Stomach (tissue), 9 donors: ENCODE data around the gene ARPC5L. TPM values are rescaled to one million over a fixed set of nuclear protein-coding genes. Genes with fewer than 3 reads are reported as not detected.
A peak's percentile ranks its signal among the peaks of the same experiment; 100 is the strongest.

ENCODE experiments used
- DNase-seq, 2 donors: peaks; one replicate each; pipeline versions ENCODE4 v3.0.0 to v3.0.0-alpha.2; 2013 to 2019
- H3K27ac ChIP-seq, 5 donors: fragments of 200-600 bp in 4 of 5; sonication (generic) in 4 of 5; one replicate each; pipeline ENCODE4 v1.5.1; 2013 to 2019; ENCODE audit warnings: mild to moderate bottlenecking in 1 of 5, moderate library complexity in 1 of 5
- H3K27me3 ChIP-seq, 3 donors: fragments of 200-600 bp; sonication (generic); one replicate each; pipeline ENCODE4 v1.5.1; 2017 to 2019; ENCODE audit warnings: mixed run types in 1 of 3
- H3K36me3 ChIP-seq, 4 donors: fragments of 200-600 bp; sonication (generic); 1 replicate in 3 of 4; 2 replicates in 1 of 4; pipeline ENCODE4 v1.5.1; 2016 to 2019
- H3K4me1 ChIP-seq, 4 donors: fragments of 200-600 bp; sonication (generic); one replicate each; pipeline ENCODE4 v1.5.1; 2016 to 2019
- H3K4me3 ChIP-seq, 4 donors: fragments of 200-600 bp; sonication (generic) in 3 of 4; one replicate each; pipeline ENCODE4 v1.5.1; 2016 to 2019; ENCODE audit warnings: mild to moderate bottlenecking in 1 of 4
- H3K9me3 ChIP-seq, 4 donors: fragments of 200-600 bp; sonication (generic); one replicate each; pipeline ENCODE4 v1.5.1; 2016 to 2019
- EP300 ChIP-seq: sonication (generic); formaldehyde crosslinking; IDR thresholded peaks from one replicate; pipeline ENCODE4 v1.6.1; 2017; ENCODE audit warnings: antibody characterized with exemption
- POLR2A ChIP-seq, 4 donors: fragments of 450-650 bp; IDR thresholded peaks; one replicate each; pipeline ENCODE4 v1.6.1; 2016; ENCODE audit warnings: antibody characterized with exemption in 4 of 4, control low read depth in 2 of 4, mild to moderate bottlenecking in 1 of 4, moderate library complexity in 1 of 4
- POLR2AphosphoS5 ChIP-seq, 3 donors: sonication (generic); formaldehyde crosslinking; IDR thresholded peaks; one replicate each; pipeline ENCODE4 v1.6.1; 2016; ENCODE audit warnings: antibody characterized with exemption in 3 of 3
- WGBS, 5 donors: extraction: QIAGEN DNeasy Blood & Tissue Kit in 3 of 5; methylation state at CpG; one replicate each; pipeline versions ENCODE4 v1.1.5 to v1.1.7; 2013 to 2018; 5-methylcytosine and 5-hydroxymethylcytosine counted together
- intact Hi-C: fragments of 100-400 bp; cut with DNase I; formaldehyde crosslinking; loops from one replicate; pipeline ENCODE4 v1.15.1; 2023; ENCODE audit warnings: low total_unique reads
- polyA plus RNA-seq, 3 donors: library from polyadenylated mRNA; stranded (reverse); fragments of 200-250 nt; gene quantifications; one replicate each; pipeline ENCODE4 v1.2.3, GENCODE V29; 2013
- total RNA-seq, 5 donors: library from RNA; depleted of rRNA; stranded (reverse); fragments of >200 nt; gene quantifications; one replicate each; pipeline versions ENCODE4 v1.1.0 to v1.2.3, GENCODE V29; 2014 to 2016
- TF ChIP-seq, protein P1 (sequence below), 7 experiments: fragments of 450-650 bp in 4 of 7; fragments of 200-600 bp in 3 of 7; sonication (generic) in 3 of 7; IDR thresholded peaks; one replicate each; pipeline ENCODE4 v1.5.1; 2016 to 2019; ENCODE audit warnings: antibody characterized with exemption in 7 of 7, control low read depth in 2 of 7, mild to moderate bottlenecking in 1 of 7
- donor health status: healthy with polysubstance abuse.
- donor health status: Bipolar disorder and iron deficiency.
- donor health status: healthy.

ARPC5L gene
- total and polyA plus RNA-seq, 8 donors = 20.4 to 71.0 (median 43.6) TPM; not detected in 1

DNA sequence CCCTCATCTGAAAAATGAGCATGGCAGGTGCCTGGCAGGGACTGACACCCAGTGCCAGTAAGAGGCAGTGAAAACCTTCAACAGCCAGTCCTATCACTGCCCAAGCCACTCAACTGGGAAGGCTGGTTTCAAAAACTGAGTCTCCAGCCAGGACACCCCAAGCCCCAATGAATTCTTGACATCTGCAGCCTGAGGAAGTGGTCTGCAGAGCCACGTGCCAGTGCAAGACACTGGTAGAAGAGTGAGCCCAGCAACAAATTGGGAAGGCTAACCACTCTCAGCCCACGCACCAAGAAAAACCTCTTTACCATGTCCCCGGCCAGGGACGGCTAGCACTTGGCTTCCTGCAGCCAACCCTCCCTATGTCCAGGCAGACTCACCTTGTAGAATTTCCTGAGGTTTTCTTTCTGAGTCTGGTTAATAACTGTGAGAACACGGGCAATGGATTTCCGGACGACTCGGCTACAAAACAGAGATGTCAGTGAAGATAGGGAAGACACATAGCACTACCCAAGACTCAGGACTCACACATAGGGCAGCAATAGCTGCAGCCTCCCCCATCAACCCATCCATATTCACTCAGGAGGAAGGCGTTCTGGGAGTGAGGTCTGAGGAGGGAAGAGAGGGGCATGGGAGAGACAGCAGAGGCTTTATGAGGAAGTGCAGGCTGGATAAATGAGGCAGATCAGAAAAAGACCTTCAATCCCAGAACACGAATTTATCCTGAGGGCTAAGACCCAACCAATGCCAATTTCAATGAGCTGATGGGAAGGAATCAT is 1.9 kb upstream of the ARPC5L start:
- peaks cover 38 to 51% (median 48%) of the 10 kb centered on the region in 4 donors for H3K36me3 ChIP-seq
- peak overlapping the region in 3 of 4 donors; percentile 91 to 97 (median 96) for H3K4me3 ChIP-seq
- H3K4me1 ChIP-seq = peaks cover 29 to 54% (median 50%) of the 10 kb centered on the region in 4 donors
- H3K27ac ChIP-seq = peak overlapping the region in 2 of 5 donors; percentile 96
- WGBS, 5 donors = 37 to 54% (median 44%) methylated on average over 10 of the region's 10 CpGs
- H3K27me3 ChIP-seq = no peaks in the 10 kb centered on the region
- no peak for DNase-seq
- TF ChIP-seq, protein P1, sequence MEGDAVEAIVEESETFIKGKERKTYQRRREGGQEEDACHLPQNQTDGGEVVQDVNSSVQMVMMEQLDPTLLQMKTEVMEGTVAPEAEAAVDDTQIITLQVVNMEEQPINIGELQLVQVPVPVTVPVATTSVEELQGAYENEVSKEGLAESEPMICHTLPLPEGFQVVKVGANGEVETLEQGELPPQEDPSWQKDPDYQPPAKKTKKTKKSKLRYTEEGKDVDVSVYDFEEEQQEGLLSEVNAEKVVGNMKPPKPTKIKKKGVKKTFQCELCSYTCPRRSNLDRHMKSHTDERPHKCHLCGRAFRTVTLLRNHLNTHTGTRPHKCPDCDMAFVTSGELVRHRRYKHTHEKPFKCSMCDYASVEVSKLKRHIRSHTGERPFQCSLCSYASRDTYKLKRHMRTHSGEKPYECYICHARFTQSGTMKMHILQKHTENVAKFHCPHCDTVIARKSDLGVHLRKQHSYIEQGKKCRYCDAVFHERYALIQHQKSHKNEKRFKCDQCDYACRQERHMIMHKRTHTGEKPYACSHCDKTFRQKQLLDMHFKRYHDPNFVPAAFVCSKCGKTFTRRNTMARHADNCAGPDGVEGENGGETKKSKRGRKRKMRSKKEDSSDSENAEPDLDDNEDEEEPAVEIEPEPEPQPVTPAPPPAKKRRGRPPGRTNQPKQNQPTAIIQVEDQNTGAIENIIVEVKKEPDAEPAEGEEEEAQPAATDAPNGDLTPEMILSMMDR (IDR thresholded peaks at IDR 0.05) = no peak
- TF ChIP-seq POLR2AphosphoS5 (IDR thresholded peaks at IDR 0.05) = no peak
- TF ChIP-seq EP300 = no peak
- TF ChIP-seq POLR2A (IDR thresholded peaks at IDR 0.05) = no peak
- intact Hi-C loops = no loop called here
- no peaks in the 10 kb centered on the region for H3K9me3 ChIP-seq

DNA sequence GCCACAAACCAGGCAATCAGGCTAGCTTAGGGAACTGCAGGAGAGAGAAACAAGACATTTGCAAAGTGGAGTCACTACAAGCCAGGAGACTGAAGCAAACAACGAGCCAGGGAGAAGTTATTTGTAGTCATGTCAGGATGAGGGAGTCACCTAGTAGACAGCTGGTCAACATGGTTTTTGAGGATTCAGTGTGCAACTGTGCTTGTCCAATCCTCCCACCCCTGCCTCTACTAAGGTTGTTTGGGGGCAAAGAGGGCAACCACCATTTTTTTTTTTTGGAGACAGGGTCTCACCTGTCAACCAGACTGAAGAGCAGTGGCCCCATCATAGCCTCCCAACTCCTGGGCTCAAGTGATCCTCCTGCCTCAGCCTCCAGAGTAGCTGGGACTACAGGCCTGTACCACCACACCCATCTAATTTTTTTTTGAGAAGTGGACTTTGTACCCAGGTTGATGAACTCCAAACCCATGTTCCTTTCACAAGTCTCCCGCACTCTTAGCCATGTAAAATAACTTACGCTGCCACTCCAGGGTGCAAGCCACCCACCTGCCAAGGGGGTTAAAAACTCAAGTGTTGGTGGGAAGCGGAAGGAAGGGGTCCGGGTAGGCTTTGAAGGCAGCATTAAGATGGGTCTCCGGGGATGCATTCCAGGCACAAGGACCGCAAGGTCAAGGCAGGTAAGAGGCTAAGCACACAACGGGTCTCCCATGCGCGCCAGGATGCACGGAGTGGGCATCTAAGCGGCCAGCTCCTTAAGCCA is 1.2 kb upstream of the ARPC5L start:
- peaks cover 38 to 51% (median 48%) of the 10 kb centered on the region in 4 donors for H3K36me3 ChIP-seq
- peaks cover 29 to 54% (median 50%) of the 10 kb centered on the region in 4 donors for H3K4me1 ChIP-seq
- no peaks in the 10 kb centered on the region for H3K27me3 ChIP-seq
- H3K27ac ChIP-seq = peak overlapping the region; percentile 81 to 96 (median 94)
- DNase-seq = no peak
- no peak for TF ChIP-seq POLR2A (IDR thresholded peaks at IDR 0.05)
- TF ChIP-seq, protein P1 (IDR thresholded peaks at IDR 0.05) = no peak
- no peak for TF ChIP-seq POLR2AphosphoS5 (IDR thresholded peaks at IDR 0.05)
- TF ChIP-seq EP300 = no peak
- intact Hi-C loops = no loop called here
- H3K4me3 ChIP-seq = peak overlapping the region; percentile 89 to 97 (median 94)
- WGBS, 5 donors = 6 to 13% (median 7%) methylated on average over 12 of the region's 12 CpGs
- H3K9me3 ChIP-seq = no peaks in the 10 kb centered on the region

DNA sequence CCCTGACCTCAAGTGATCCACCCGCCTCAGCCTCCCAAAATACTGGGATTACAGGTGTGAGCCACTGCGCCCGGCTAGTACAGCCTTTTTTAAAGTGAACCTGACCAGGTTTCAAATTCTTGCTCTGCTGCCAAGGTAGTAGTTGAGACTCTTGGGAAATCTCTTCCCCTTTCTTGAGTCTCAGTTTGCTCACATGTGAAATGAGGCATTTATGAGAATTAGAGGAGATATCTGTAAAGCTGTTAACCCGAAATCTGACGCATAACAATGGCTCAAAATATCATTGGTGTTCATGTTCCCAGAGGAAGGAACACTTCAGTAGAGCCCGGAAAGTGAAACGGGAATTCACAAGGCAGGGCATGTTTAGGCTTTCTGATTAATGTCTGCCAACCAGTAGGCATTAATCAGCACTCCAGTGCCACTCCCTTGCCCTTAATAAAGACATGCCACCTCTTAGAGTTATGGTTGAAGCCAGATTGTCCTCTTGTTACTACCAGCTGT is 1.5 kb downstream of the ARPC5L start:
- H3K9me3 ChIP-seq = no peaks in the 10 kb centered on the region
- 22 to 53% (median 35%) methylated on average over 7 of the region's 7 CpGs for WGBS, 5 donors
- peak in 1 of 2 donors; percentile 51 for DNase-seq
- peak overlapping the region in 1 of 4 donors; percentile 97 for H3K4me3 ChIP-seq
- TF ChIP-seq, protein P1 (IDR thresholded peaks at IDR 0.05) = no peak
- TF ChIP-seq POLR2A (IDR thresholded peaks at IDR 0.05) = no peak
- peak in 2 of 3 donors; percentile 35 to 75 for TF ChIP-seq POLR2AphosphoS5 (IDR thresholded peaks at IDR 0.05)
- no peak for TF ChIP-seq EP300
- peaks cover 22 to 26% (median 24%) of the 10 kb centered on the region in 4 donors for H3K36me3 ChIP-seq
- H3K27ac ChIP-seq = peak overlapping the region; percentile 40 to 96 (median 94)
- intact Hi-C loops = no loop called here
- peaks cover 36 to 61% (median 60%) of the 10 kb centered on the region in 4 donors for H3K4me1 ChIP-seq
- no peaks in the 10 kb centered on the region for H3K27me3 ChIP-seq
